Esophagus squamous epithelium (tissue), 5 donors: Measurements from ENCODE around the gene SFRP4. TPM values are rescaled to one million over a fixed set of nuclear protein-coding genes. Genes with fewer than 3 reads are reported as not detected.

Experiments
- DNase-seq: peaks from one replicate; lab custom pipeline; 2025; lab: John Stamatoyannopoulos, UW
- H3K27ac ChIP-seq, 4 donors: fragments of 200-600 bp; sonication (generic); one replicate each; pipeline ENCODE4 v1.5.1; 2016 to 2019; ENCODE audit warnings: mild to moderate bottlenecking in 1 of 4
- H3K27me3 ChIP-seq, 4 donors: fragments of 200-600 bp; sonication (generic); 1 replicate in 3 of 4; 2 replicates in 1 of 4; pipeline versions ENCODE4 v1.5.1 to v1.6.0; 2017 to 2021; ENCODE audit warnings: antibody characterized with exemption in 1 of 4
- H3K36me3 ChIP-seq, 3 donors: fragments of 200-600 bp; sonication (generic); one replicate each; pipeline ENCODE4 v1.5.1; 2016 to 2019
- H3K4me1 ChIP-seq, 3 donors: fragments of 200-600 bp; sonication (generic); one replicate each; pipeline ENCODE4 v1.5.1; 2017 to 2019
- H3K4me3 ChIP-seq, 4 donors: fragments of 200-600 bp; sonication (generic); 1 replicate in 3 of 4; 2 replicates in 1 of 4; pipeline ENCODE4 v1.5.1; 2016 to 2019; ENCODE audit warnings: mild to moderate bottlenecking in 2 of 4, moderate library complexity in 1 of 4
- H3K9me3 ChIP-seq, 3 donors: fragments of 200-600 bp; sonication (generic); one replicate each; pipeline ENCODE4 v1.5.1; 2016 to 2019
- CTCF ChIP-seq, 6 experiments: fragments of 450-650 bp in 4 of 6; fragments of 200-600 bp in 2 of 6; sonication (generic) in 2 of 6; IDR thresholded peaks; one replicate each; pipeline ENCODE4 v1.5.1; 2016 to 2019; ENCODE audit warnings: antibody characterized with exemption in 6 of 6, mild to moderate bottlenecking in 4 of 6, moderate library complexity in 4 of 6
- POLR2A ChIP-seq, 4 donors: fragments of 450-650 bp; IDR thresholded peaks; one replicate each; pipeline ENCODE4 v1.6.1; 2017; ENCODE audit warnings: antibody characterized with exemption in 4 of 4, mild to moderate bottlenecking in 4 of 4, moderate library complexity in 3 of 4
- WGBS, 2 donors: methylation state at CpG; one replicate each; pipeline ENCODE4 v1.1.5; 2018; 5-methylcytosine and 5-hydroxymethylcytosine counted together
- intact Hi-C: fragments of 100-400 bp; cut with DNase I; formaldehyde crosslinking; loops from one replicate; pipeline ENCODE4 v1.15.0; 2022
- total RNA-seq, 4 donors: library from RNA; depleted of rRNA; stranded (reverse); fragments of >200 nt; gene quantifications; one replicate each; pipeline ENCODE4 v1.1.0, GENCODE V29; 2016
- donor health status: DM: yes; HTN: yes; CAD: no.

Gene SFRP4
- total RNA-seq, 4 donors from 2014 or later, result 0.21 to 0.57 TPM; not detected in 2

GRCh38 chr7:37899712-37900247 is 16.8 kb downstream of the SFRP4 start:
- intact Hi-C loops, result loop anchor here (5.0 kb wide), 1 partner anchor 208 kb away; no protein-coding TSS in a partner anchor
- DNase-seq, result no peak
- no peak overlapping the region for H3K27ac ChIP-seq
- no peak overlapping the region for H3K4me3 ChIP-seq
- peaks cover 0 to 14% (median 8%) of the 10 kb centered on the region in 3 donors for H3K4me1 ChIP-seq
- no peaks in the 10 kb centered on the region for H3K36me3 ChIP-seq
- TF ChIP-seq POLR2A (IDR thresholded peaks at IDR 0.05), result no peak
- TF ChIP-seq CTCF (IDR thresholded peaks at IDR 0.05), result no peak
- H3K9me3 ChIP-seq, result no peaks in the 10 kb centered on the region
- WGBS, 2 donors, result 59 to 62% methylated on average over 3 of the region's 3 CpGs
- no peaks in the 10 kb centered on the region for H3K27me3 ChIP-seq

- DNase-seq, result no peak
- no peaks in the 10 kb centered on the region for H3K9me3 ChIP-seq
- no peak overlapping the region for H3K4me3 ChIP-seq
- TF ChIP-seq CTCF (IDR thresholded peaks at IDR 0.05) (no peak), POLR2A (IDR thresholded peaks at IDR 0.05) (no peak)
- H3K4me1 ChIP-seq, result no peaks in the 10 kb centered on the region
- intact Hi-C loops, result no loop called here
- no peaks in the 10 kb centered on the region for H3K27me3 ChIP-seq
- WGBS, 2 donors, result 81 to 93% methylated on average over 3 of the region's 3 CpGs
- no peak overlapping the region for H3K27ac ChIP-seq
- H3K36me3 ChIP-seq, result no peaks in the 10 kb centered on the region
These were observed 21.9 kb downstream of the SFRP4 start for GRCh38 chr7:37894671-37895070.

- no peaks in the 10 kb centered on the region for H3K4me1 ChIP-seq
- DNase-seq, result no peak
- H3K4me3 ChIP-seq, result no peak overlapping the region
- no peaks in the 10 kb centered on the region for H3K36me3 ChIP-seq
- intact Hi-C loops, result no loop called here
- H3K27me3 ChIP-seq, result no peaks in the 10 kb centered on the region
- no peaks in the 10 kb centered on the region for H3K9me3 ChIP-seq
- H3K27ac ChIP-seq, result no peak overlapping the region
- TF ChIP-seq CTCF (IDR thresholded peaks at IDR 0.05), result no peak
- no peak for TF ChIP-seq POLR2A (IDR thresholded peaks at IDR 0.05)
These were observed 23.3 kb downstream of the SFRP4 start for GRCh38 chr7:37893359-37893758.

GRCh38 chr7:37882086-37882485 is 34.5 kb downstream of the SFRP4 start:
- intact Hi-C loops, result no loop called here
- Histone ChIP-seq H3K36me3 (no peaks in the 10 kb centered on the region), H3K27me3 (no peaks in the 10 kb centered on the region), H3K9me3 (no peaks in the 10 kb centered on the region), H3K4me3 (no peak overlapping the region), H3K4me1 (no peaks in the 10 kb centered on the region), H3K27ac (no peak overlapping the region)
- no peak for DNase-seq
- WGBS, 2 donors, result 61 to 76% methylated on average over 3 to 6 of the region's 6 CpGs
- no peak for TF ChIP-seq POLR2A (IDR thresholded peaks at IDR 0.05)
- TF ChIP-seq CTCF (IDR thresholded peaks at IDR 0.05), result no peak

Other genes with a start within 250 kb of the SFRP4 start
- under 1 TPM in 1 of 4 donors, not detected in 3; 0.76 TPM for gene GPR141, start 233.1 kb downstream of the SFRP4 start, total RNA-seq
- not detected for gene NME8, start 68.2 kb downstream of the SFRP4 start, total RNA-seq
- 1 to 10 TPM; 1.4 to 4.3 (median 3.4) TPM for gene EPDR1, start 3.8 kb upstream of the SFRP4 start, total RNA-seq